Suppressor macrophage treated with lipopolysaccharide for 1 hour (primary cell): ENCODE results near the gene SLC16A7.
A peak's percentile ranks its signal among the peaks of the same experiment; 100 is the strongest.
"Not testable (repeated sequence)": the region's sequence is repeated elsewhere in the genome, so short reads cannot be mapped to it uniquely, and the experiment has no call there.

ENCODE experiments used
- DNase-seq, 3 donors: peaks; one replicate each; pipeline ENCODE4 v3.0.0-alpha.2; 2020 to 2022

Gene SLC16A7

DNA sequence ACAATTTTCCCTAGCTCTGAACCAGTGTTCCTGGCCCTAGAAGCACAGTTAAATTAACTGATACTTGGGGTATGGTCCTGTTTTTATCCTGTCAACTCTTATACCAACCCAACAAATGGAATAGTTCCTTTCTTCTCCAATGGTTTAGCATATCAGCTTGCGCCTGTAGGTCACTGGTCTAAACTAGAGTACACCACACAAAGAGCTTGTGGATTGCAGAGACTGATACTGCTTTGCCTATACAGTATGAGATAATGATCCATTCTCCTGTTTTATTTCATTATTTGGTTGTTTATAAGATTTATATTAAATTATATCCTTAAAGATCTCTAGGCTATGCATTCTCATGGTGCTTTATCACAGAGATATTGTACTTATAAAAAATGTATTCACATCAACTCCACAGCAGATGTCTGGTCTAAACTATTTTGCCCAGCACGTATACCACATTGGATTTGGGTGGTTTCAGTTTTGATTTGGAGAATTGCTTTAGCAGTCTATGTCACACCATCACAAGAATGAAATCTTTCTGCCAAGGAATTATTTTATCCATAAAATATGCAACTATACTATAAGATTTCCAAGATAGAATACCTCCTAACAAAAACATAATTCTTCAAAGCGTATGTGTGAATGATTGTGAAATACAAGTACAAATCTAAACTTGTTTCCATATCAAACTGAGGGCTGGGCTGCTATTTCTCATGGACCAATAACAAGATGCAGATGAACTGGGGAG, 142.1 kb downstream of the SLC16A7 start:
- no peak for DNase-seq

DNA sequence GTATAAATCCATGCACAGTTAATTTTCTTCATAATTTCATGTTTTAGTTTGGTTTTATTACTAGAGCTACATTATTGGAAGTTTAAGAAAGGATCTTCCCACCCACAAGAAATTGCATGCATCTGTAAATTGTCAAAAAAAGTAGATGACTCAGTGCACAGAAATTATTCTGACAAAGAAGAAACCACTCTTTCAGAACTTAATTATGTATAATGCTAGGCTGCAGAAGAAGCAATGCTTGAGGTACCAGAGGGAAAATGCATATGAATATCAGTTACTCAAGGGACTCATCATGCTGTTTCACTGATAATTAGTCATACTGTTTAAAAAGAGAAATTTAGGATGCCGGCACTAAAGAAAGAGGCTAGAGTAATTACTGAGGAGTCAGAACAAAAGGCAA, 147.0 kb downstream of the SLC16A7 start:
- no peak for DNase-seq

DNA sequence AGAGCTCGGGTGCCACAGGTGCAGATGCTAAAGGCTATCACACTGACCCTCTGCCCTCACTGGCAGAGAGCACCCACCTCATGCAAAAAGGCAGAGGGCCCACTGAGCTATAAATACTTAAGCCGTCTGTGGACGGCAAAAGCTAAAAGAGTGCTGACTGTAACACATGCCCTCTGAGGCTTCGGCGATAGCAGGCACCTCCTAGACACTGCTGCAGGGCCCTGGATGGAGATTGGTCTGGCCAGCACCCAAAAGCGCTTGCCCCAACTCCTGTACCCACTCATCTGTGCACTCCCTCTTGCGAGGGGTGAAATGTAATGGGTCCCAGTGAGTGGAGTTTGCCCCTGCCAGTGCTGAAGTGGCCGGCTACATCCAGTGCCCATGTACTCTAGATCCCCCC, 148.7 kb downstream of the SLC16A7 start:
- no peak for DNase-seq

DNA sequence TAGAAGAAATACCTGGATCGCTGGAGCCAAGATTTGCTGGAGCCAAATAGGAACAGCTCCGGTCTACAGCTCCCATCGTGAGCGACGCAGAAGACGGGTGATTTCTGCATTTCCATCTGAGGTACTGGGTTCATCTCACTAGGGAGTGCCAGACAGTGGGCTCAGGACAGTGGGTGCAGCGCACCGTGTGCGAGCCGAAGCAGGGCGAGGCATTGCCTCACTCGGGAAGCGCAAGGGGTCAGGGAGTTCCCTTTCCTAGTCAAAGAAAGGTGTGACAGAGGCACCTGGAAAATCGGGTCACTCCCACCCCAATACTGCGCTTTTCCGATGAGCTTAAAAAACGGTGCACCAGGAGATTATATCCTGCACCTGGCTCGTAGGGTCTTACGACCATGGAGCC, 155.3 kb downstream of the SLC16A7 start:
- not testable (repeated sequence) for DNase-seq

GRCh38 chr12:59761542-59761941, 165.7 kb downstream of the SLC16A7 start:
- no peak for DNase-seq

DNA sequence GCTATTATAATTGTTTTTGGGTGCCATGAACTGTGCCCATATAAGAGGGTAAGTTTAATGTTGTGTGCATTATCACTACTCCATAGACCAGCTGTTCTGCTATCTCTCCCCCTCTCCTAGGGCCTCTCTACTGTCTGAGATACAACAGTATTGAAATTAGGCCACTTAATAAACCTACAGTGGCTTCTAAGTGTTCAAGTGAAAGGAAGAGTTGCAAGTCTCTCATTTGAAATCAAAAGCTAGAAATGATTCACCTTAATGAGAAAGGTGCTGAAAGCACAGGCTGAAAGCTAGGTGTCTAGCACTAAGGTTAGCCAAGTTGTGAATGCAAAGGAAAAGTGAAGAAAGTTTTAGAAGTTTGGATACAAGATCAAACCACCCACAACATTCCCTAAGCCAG, 168.0 kb downstream of the SLC16A7 start:
- DNase-seq, result no peak

GRCh38 chr12:59768031-59768430, 172.2 kb downstream of the SLC16A7 start:
- DNase-seq, result no peak

GRCh38 chr12:59780605-59781135, 184.8 kb downstream of the SLC16A7 start:
- peak; percentile 12 to 39 (median 21) for DNase-seq

- no peak for DNase-seq
These were observed 191.8 kb downstream of the SLC16A7 start for GRCh38 chr12:59787610-59788009.

DNA sequence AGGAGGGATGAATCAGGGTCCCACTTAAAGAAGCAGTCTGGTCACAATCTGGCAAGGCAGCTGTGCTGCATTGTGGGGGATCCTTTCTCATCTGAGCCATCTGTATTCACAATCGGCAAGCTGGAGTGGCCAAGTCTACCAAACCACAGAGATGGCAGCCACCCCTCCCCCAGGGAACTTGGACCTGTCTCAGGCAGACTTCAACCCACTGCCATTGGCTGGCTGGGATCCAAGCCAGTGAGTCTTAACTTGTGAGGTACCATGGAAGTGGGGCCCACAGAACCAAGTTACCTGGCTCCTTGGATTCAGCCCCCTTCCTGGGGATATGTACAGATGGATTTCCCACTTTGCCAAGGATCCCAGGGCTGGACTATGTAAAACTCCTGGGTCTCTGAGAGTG, 196.8 kb downstream of the SLC16A7 start:
- DNase-seq, result no peak

DNA sequence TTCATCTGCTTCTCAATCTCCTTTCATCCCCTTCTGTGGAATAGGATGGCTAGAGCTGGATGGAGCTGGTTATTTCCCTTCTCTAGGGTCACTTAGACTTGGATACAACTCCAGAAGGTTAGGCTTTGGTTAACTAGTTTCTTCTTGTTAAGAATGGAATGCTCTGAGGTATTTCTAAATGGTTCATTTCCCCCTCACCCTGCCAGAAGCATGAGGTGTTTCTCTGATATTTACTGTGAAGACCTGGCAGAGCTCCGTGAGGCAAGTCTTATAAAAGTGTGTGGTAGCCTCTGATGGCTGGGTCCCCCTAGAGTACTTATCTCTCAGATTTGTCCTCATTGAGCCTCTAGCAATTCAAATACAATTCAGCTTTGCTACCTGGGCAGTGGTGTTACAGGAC, 207.9 kb downstream of the SLC16A7 start:
- no peak for DNase-seq

GRCh38 chr12:59808317-59808910, 212.6 kb downstream of the SLC16A7 start:
- DNase-seq, result peak; percentile 34 to 72 (median 59)

DNA sequence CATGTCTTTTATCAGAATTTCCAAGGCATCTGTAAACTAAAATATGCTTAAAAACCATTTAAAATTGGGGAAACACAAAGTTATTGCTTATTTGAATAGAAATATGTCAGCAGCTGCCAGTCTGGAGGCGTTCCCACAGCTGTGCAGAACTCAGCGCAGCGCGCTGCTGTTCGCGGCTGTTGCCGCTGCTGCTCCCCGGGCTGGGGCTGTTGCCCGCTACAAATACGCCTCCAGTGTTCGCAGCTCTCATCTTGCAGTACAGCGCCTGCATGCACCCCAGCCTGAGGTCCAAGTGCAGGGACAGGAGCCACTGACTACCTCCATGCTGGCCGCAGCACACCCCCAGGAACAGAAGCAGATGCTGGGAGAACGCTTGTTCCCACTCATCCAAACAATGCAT, 216.2 kb downstream of the SLC16A7 start:
- DNase-seq, result no peak

- no peak for DNase-seq
These were observed 216.9 kb downstream of the SLC16A7 start for GRCh38 chr12:59812716-59813115.

GRCh38 chr12:59820594-59821011, 224.8 kb downstream of the SLC16A7 start:
- no peak for DNase-seq

DNA sequence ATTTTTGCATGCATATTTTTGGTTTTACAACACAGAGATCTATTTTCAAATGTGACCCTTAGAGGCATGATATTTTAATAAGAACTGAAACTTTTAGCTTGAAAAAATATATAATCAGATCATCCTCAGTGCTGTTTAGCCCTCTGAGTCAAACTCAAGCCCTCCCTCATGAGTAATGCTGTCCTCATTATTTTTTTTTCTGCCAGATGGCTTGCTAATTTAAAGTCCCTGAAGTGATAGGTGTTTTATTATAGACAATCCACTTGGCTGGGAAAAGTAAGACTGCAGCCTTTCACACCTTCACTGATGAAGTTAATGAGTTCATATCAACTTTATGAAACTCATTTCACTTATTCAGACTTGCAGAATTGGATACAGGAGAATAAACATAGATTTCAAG, 227.7 kb downstream of the SLC16A7 start:
- DNase-seq, result no peak

- DNase-seq, result no peak
These were observed 231.9 kb downstream of the SLC16A7 start for GRCh38 chr12:59827767-59828166.

DNA sequence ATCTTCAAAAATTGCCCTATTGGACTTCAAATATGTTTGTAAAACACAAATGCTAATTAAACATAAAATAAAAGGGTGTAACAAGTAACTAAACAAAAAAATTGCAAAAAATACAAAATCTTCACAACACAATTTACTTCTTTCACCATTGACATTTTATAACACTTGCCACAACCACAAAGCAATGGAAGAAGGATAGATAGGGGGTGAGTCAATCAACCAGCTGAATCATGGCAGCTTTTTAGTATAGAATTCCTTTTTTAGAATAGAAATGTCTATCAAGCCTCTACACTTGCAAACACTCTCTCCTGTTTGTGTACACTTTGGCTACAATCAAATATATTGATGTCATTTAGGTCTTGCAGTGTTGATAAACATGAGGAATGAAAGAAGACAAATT, 232.7 kb downstream of the SLC16A7 start:
- DNase-seq, result no peak

DNA sequence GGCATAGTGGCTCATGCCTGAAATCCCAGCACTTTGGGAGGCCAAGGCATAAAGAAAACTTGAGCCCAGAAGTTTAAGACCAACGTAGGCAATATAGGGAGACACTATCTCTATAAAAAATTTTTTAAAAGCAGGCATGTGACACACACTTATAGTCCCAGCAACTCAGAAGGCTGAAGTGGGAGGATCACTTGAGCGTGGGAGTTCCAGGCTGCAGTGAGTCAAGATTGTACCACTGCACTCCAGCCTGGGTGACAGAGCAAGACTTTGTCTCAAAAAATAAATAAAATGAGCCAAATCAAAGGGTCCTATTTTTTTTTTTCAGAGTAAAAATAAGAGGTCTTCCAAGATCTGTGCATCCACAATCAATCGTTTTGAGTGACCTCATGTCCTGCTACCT, 237.6 kb downstream of the SLC16A7 start:
- peak in 2 of 3 donors; percentile 15 to 26 for DNase-seq

DNA sequence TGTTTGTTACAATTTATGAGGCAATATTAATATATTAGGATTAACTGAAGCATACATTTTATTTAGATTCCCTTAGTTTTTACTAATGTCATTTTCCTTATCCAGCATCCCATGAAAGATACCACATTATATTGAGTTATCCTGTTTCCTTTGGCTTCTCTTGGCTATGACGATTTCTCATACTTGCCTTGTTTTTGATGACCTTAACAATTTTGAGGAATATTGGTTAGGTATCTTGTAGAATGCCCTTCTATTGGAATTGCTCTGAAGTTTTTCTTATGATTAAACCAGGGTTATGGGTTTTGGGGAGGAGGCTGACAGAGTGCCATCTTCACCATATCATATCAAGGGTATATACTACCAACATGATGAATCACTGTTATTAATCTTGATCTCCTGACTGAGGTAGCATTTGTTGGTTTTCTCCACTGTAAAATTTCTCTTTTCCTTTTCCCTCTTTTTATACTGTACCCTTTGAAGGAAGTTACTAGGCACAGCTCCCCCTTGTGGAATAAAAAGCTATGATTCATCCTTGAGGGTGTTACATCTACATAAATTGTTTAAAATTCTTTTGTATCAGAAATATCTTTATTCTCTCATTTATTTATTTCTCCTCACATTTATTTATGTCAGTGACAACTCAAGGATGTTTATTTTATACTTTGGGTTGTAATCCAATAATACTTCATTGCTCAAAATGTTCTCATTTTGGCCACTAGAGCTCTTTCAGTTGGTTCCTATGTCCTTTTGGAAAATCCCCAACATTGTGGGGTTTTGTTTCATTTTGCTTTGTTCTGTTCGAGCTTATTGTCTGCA, 239.0 kb downstream of the SLC16A7 start:
- DNase-seq, result peak; percentile 40 to 67 (median 51)
